Central memory CD8-positive, alpha-beta T cell (primary cell): Measurements from ENCODE around the gene CBLB.

Experiments used
- ATAC-seq: fragments of 150-1000 bp; cut with Tn5 transposase; replicated peaks from 2 replicates; pipeline ENCODE4 v1.10.0; 2022; ENCODE audit warnings: mild to moderate bottlenecking, moderate FRiP score, moderate number of reproducible peaks; ENCODE audit not compliant: poor library complexity, severe bottlenecking; ENCODE audit errors: extremely low read depth
- DNase-seq, 2 donors: peaks; one replicate each; pipeline ENCODE4 v3.0.0; 2021; ENCODE audit warnings: low spot score in 2 of 2
- H3K27ac Mint-ChIP-seq: one replicate; pipeline ENCODE4 v1.8.0; 2022; ENCODE audit warnings: low read depth, mild to moderate bottlenecking, moderate library complexity, mixed read lengths
- H3K27me3 Mint-ChIP-seq: one replicate; pipeline ENCODE4 v1.8.0; 2022; ENCODE audit warnings: mixed read lengths
- H3K36me3 Mint-ChIP-seq: one replicate; pipeline ENCODE4 v1.8.0; 2022; ENCODE audit warnings: mild to moderate bottlenecking, moderate library complexity, mixed read lengths; ENCODE audit not compliant: insufficient read depth
- H3K4me1 Mint-ChIP-seq: one replicate; pipeline ENCODE4 v1.8.0; 2022; ENCODE audit warnings: mixed read lengths
- H3K4me3 Mint-ChIP-seq: one replicate; pipeline ENCODE4 v1.8.0; 2022; ENCODE audit warnings: mild to moderate bottlenecking, moderate library complexity, mixed read lengths
- H3K9me3 Mint-ChIP-seq: one replicate; pipeline ENCODE4 v1.8.0; 2022; ENCODE audit warnings: mixed read lengths

CBLB gene

DNA sequence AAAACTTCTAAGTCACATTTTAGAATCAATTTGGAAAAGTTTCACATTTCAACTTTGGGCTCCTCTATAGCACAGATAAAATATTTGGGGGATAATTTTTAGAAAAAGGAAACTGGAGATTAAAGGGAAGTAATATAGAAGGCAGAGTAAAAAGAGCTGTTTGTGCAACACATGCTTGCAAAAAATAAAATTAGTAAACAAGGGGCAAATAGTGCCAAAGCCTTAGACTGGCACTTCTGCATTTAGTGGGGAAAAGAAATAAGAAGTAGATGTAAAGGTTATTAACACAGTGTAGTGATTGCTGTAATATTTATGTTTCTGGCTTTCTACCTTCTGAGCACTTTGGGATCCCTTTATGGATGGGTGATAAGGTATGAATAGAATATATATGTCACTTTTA, 246.6 kb downstream of the CBLB start:
- no peaks in the 10 kb centered on the region for H3K27me3 Mint-ChIP-seq
- H3K27ac Mint-ChIP-seq: no peak overlapping the region
- ATAC-seq (no peak), DNase-seq (no peak)
- no peaks in the 10 kb centered on the region for H3K9me3 Mint-ChIP-seq
- H3K4me3 Mint-ChIP-seq: no peak overlapping the region
- H3K36me3 Mint-ChIP-seq: no peaks in the 10 kb centered on the region
- H3K4me1 Mint-ChIP-seq: no peaks in the 10 kb centered on the region

- H3K36me3 Mint-ChIP-seq: no peaks in the 10 kb centered on the region
- no peak overlapping the region for H3K4me3 Mint-ChIP-seq
- H3K9me3 Mint-ChIP-seq: no peaks in the 10 kb centered on the region
- no peak overlapping the region for H3K27ac Mint-ChIP-seq
- ATAC-seq (no peak), DNase-seq (no peak)
- H3K27me3 Mint-ChIP-seq: no peaks in the 10 kb centered on the region
- H3K4me1 Mint-ChIP-seq: no peaks in the 10 kb centered on the region
Observed at GRCh38 chr3:105620236-105620635, 248.6 kb downstream of the CBLB start.

DNA sequence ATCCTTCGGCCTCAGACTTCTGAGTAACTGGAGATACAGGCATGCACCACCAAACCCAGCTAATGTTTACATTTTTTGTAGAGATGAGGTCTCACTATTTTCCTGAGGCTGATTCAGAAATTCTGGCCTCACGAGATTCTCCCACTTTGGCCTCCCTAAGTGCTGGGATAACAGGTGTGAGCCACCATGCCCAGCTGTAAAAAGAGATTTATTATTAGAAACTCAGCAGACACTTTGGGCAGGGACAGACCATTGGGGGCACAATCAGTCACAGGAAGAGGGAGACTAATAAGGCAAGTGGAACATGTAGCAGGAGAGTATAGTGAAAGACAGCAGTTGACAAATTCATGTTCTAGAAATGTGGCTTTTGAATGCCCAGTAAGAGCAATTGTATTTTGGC, 249.2 kb downstream of the CBLB start:
- no peaks in the 10 kb centered on the region for H3K27me3 Mint-ChIP-seq
- no peak overlapping the region for H3K4me3 Mint-ChIP-seq

DNA sequence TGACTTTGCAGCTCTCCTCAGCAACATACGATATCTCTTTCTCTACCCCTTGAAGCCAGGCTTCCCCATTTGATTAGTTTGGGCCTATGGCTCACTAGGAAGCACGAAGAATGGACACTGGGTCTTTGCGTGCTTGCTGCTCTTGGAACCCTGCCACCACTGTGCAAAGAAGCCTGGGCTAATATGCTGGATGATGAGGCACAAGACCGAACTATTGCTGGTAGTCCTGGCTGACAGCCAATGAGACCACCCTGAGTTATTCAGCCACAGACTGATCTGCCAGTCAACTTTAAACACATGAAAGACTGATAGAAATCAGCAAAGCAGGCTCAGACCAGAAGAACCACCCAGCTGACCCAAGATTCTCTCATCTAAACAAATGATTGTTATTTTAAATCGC, 250.3 kb downstream of the CBLB start:
- DNase-seq (no peak), ATAC-seq (no peak)
- H3K9me3 Mint-ChIP-seq: no peaks in the 10 kb centered on the region
- H3K27me3 Mint-ChIP-seq: no peaks in the 10 kb centered on the region
- no peaks in the 10 kb centered on the region for H3K4me1 Mint-ChIP-seq
- no peaks in the 10 kb centered on the region for H3K36me3 Mint-ChIP-seq
- H3K27ac Mint-ChIP-seq: no peak overlapping the region
- no peak overlapping the region for H3K4me3 Mint-ChIP-seq

More for the DNA sequence above, 249.2 kb downstream of the CBLB start:
- H3K36me3 Mint-ChIP-seq: no peaks in the 10 kb centered on the region
- ATAC-seq: no peak
- H3K27ac Mint-ChIP-seq: no peak overlapping the region
- DNase-seq: no peak
- H3K4me1 Mint-ChIP-seq: no peaks in the 10 kb centered on the region
- no peaks in the 10 kb centered on the region for H3K9me3 Mint-ChIP-seq

DNA sequence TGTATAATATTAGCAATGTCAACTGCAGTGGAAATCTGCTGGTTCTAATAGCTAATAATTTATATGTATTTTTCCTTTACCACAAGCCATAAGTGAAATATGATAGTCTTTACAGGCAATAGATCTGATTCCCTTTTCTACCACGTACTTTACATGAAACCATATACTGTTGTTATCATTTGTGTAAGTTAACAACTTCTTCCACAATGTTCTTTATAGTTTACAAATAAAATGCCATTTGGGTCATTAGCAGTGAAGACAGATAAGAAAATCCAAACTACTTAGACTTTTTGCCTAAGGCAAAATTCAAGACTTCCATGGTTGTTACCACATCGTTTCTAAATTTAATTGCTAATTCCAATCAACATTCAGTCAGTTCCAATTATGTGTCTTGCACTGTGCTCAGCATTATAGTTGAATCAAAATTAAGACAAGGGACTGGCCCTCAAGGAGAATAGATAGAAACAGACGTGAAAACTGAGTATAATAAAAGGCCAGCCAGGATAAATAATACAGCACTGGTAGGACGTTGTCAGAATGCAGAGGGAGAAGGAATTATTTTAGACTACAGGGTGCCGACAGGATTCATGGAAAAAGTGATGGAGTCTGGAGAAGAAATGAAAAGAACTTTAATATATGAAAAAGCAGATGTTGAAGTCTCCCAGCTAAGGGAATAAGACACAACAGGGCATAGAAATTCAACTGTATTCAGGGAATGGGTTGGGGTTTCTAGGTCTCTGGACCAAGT, 252.3 kb downstream of the CBLB start:
- Mint-ChIP-seq H3K9me3 (no peaks in the 10 kb centered on the region), H3K36me3 (no peaks in the 10 kb centered on the region), H3K4me1 (no peaks in the 10 kb centered on the region), H3K4me3 (no peak overlapping the region), H3K27ac (no peak overlapping the region), H3K27me3 (no peaks in the 10 kb centered on the region)
- ATAC-seq (no peak), DNase-seq (no peak)

- ATAC-seq: no peak
- Mint-ChIP-seq H3K9me3 (no peaks in the 10 kb centered on the region), H3K4me1 (no peaks in the 10 kb centered on the region), H3K27me3 (no peaks in the 10 kb centered on the region), H3K36me3 (no peaks in the 10 kb centered on the region), H3K4me3 (no peak overlapping the region), H3K27ac (no peak overlapping the region)
- no peak for DNase-seq
Observed at GRCh38 chr3:105615814-105616213, 253.0 kb downstream of the CBLB start.

GRCh38 chr3:105614288-105615030, 254.4 kb downstream of the CBLB start:
- H3K36me3 Mint-ChIP-seq: no peaks in the 10 kb centered on the region

GRCh38 chr3:105613120-105613519, 255.7 kb downstream of the CBLB start:
- no peak overlapping the region for H3K4me3 Mint-ChIP-seq
- no peak for ATAC-seq
- H3K36me3 Mint-ChIP-seq: no peaks in the 10 kb centered on the region
- H3K9me3 Mint-ChIP-seq: no peaks in the 10 kb centered on the region
- no peak for DNase-seq
- H3K27me3 Mint-ChIP-seq: no peaks in the 10 kb centered on the region
- H3K4me1 Mint-ChIP-seq: no peaks in the 10 kb centered on the region
- H3K27ac Mint-ChIP-seq: no peak overlapping the region

More at GRCh38 chr3:105614288-105615030, 254.4 kb downstream of the CBLB start:
- no peaks in the 10 kb centered on the region for H3K9me3 Mint-ChIP-seq
- ATAC-seq (no peak), DNase-seq (no peak)
- no peaks in the 10 kb centered on the region for H3K4me1 Mint-ChIP-seq
- no peak overlapping the region for H3K27ac Mint-ChIP-seq
- no peak overlapping the region for H3K4me3 Mint-ChIP-seq
- no peaks in the 10 kb centered on the region for H3K27me3 Mint-ChIP-seq

GRCh38 chr3:105611304-105612192, 257.3 kb downstream of the CBLB start:
- H3K36me3 Mint-ChIP-seq: no peaks in the 10 kb centered on the region
- no peaks in the 10 kb centered on the region for H3K27me3 Mint-ChIP-seq
- DNase-seq: no peak
- no peak for ATAC-seq
- H3K9me3 Mint-ChIP-seq: no peaks in the 10 kb centered on the region
- no peaks in the 10 kb centered on the region for H3K4me1 Mint-ChIP-seq
- no peak overlapping the region for H3K27ac Mint-ChIP-seq
- no peak overlapping the region for H3K4me3 Mint-ChIP-seq

DNA sequence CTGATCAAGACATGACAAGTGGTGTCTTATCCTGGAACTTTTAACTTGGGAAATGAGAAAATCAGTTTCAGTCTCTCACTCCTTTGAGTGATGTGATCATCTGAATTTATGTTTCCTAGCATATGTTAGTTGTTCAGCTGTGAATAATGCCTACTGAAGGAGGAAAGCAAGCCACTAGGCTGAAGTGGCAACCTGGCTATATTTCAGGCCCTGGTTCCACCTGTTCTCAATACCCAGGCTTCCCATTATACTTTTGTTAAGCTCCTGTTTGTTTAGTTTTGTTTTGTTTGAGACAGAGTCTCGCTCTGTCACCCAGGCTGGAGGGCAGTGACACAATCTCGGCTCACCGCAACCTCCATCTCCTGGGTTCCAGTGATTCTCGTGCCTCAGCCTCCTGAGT, 258.3 kb downstream of the CBLB start:
- no peak for DNase-seq
- H3K27me3 Mint-ChIP-seq: no peaks in the 10 kb centered on the region
- no peaks in the 10 kb centered on the region for H3K9me3 Mint-ChIP-seq
- H3K27ac Mint-ChIP-seq: no peak overlapping the region
- H3K4me1 Mint-ChIP-seq: no peaks in the 10 kb centered on the region
- no peak for ATAC-seq
- H3K4me3 Mint-ChIP-seq: no peak overlapping the region
- no peaks in the 10 kb centered on the region for H3K36me3 Mint-ChIP-seq

DNA sequence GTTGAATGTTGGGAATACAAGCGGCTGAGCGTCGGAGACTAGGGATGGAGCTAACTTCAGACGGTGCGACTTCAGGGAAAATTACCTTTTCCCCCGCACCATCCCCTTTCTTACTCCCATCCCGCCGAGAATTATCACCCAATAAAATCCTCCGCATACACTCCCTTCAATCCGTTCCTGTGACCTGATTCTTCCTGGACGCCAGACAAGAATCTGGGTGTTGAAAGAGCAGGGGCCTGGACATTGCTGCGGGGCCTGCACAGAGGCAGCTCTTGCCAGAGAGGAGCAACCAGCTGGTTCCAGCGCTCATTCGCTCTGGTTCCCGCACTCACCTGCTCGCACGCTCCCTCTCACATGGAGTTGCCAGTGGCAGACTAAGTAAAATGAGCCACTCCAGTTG, 260.2 kb downstream of the CBLB start:
- no peak for ATAC-seq
- Mint-ChIP-seq H3K27ac (no peak overlapping the region), H3K36me3 (no peaks in the 10 kb centered on the region), H3K4me3 (no peak overlapping the region), H3K27me3 (no peaks in the 10 kb centered on the region), H3K4me1 (no peaks in the 10 kb centered on the region), H3K9me3 (no peaks in the 10 kb centered on the region)
- DNase-seq: no peak

- Mint-ChIP-seq H3K27ac (no peak overlapping the region), H3K4me3 (no peak overlapping the region), H3K27me3 (no peaks in the 10 kb centered on the region), H3K4me1 (no peaks in the 10 kb centered on the region), H3K36me3 (no peaks in the 10 kb centered on the region), H3K9me3 (no peaks in the 10 kb centered on the region)
- DNase-seq (no peak), ATAC-seq (no peak)
Observed at GRCh38 chr3:105606016-105606415, 262.8 kb downstream of the CBLB start.
